Esophagus squamous epithelium (tissue), 5 donors: ENCODE results near the gene CTDP1. TPM values are rescaled to one million over a fixed set of nuclear protein-coding genes. Genes with fewer than 3 reads are reported as not detected.

Experiments used
- DNase-seq: peaks from one replicate; lab custom pipeline; 2025; lab: John Stamatoyannopoulos, UW
- H3K27ac ChIP-seq, 4 donors: fragments of 200-600 bp; sonication (generic); one replicate each; pipeline ENCODE4 v1.5.1; 2016 to 2019; ENCODE audit warnings: mild to moderate bottlenecking in 1 of 4
- H3K27me3 ChIP-seq, 4 donors: fragments of 200-600 bp; sonication (generic); 1 replicate in 3 of 4; 2 replicates in 1 of 4; pipeline versions ENCODE4 v1.5.1 to v1.6.0; 2017 to 2021; ENCODE audit warnings: antibody characterized with exemption in 1 of 4
- H3K36me3 ChIP-seq, 3 donors: fragments of 200-600 bp; sonication (generic); one replicate each; pipeline ENCODE4 v1.5.1; 2016 to 2019
- H3K4me1 ChIP-seq, 3 donors: fragments of 200-600 bp; sonication (generic); one replicate each; pipeline ENCODE4 v1.5.1; 2017 to 2019
- H3K4me3 ChIP-seq, 4 donors: fragments of 200-600 bp; sonication (generic); 1 replicate in 3 of 4; 2 replicates in 1 of 4; pipeline ENCODE4 v1.5.1; 2016 to 2019; ENCODE audit warnings: mild to moderate bottlenecking in 2 of 4, moderate library complexity in 1 of 4
- H3K9me3 ChIP-seq, 3 donors: fragments of 200-600 bp; sonication (generic); one replicate each; pipeline ENCODE4 v1.5.1; 2016 to 2019
- POLR2A ChIP-seq, 4 donors: fragments of 450-650 bp; IDR thresholded peaks; one replicate each; pipeline ENCODE4 v1.6.1; 2017; ENCODE audit warnings: antibody characterized with exemption in 4 of 4, mild to moderate bottlenecking in 4 of 4, moderate library complexity in 3 of 4
- WGBS, 2 donors: methylation state at CpG; one replicate each; pipeline ENCODE4 v1.1.5; 2018; 5-methylcytosine and 5-hydroxymethylcytosine counted together
- intact Hi-C: fragments of 100-400 bp; cut with DNase I; formaldehyde crosslinking; loops from one replicate; pipeline ENCODE4 v1.15.0; 2022
- total RNA-seq, 4 donors: library from RNA; depleted of rRNA; stranded (reverse); fragments of >200 nt; gene quantifications; one replicate each; pipeline ENCODE4 v1.1.0, GENCODE V29; 2016
- TF ChIP-seq, protein P1 (sequence below), 6 experiments: fragments of 450-650 bp in 4 of 6; fragments of 200-600 bp in 2 of 6; sonication (generic) in 2 of 6; IDR thresholded peaks; one replicate each; pipeline ENCODE4 v1.5.1; 2016 to 2019; ENCODE audit warnings: antibody characterized with exemption in 6 of 6, mild to moderate bottlenecking in 4 of 6, moderate library complexity in 4 of 6
- donor health status: DM: yes; HTN: yes; CAD: no.

CTDP1 gene
- total RNA-seq, 4 donors from 2014 or later, result 10.5 to 17.1 (median 15.5) TPM

DNA sequence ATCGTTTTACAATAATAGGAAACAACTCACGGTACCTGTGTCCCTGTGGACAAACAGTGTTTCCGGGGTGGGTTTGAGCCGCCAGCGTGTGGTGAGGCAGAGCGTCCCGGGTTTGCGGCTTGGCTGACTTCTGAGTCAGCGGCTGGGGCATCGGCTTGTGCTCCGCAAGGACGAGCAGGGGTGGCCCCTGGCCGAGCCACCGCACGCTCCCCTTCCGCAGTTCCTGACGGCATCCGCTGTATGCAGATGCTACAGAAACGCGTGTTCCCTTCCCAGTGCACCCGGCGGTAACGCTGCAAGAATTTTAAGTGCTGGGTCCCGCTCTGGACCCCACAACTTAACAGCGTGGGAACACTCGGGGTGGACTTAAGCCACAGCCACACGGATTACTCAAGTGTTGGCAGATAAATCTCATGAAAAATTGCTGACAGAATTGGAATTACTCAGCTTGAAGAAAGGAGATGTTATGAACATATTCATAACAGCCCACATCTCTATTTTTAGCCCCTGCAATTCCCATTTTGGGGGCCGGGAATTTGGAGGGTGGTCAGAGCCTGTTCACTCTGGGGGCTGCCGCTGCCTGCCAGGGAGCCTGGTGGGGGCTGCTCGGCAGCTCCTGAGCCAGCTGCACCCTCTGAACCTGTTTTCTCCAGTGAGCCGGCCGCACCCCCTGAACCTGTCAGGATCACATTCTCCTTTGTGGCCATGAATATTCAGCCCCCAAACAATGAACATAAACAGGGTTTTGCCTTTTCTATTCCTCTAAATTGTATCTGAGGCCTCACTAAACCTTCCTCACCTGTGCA lies 105.6 kb downstream of the CTDP1 start:
- no peaks in the 10 kb centered on the region for H3K9me3 ChIP-seq
- H3K4me3 ChIP-seq, result no peak overlapping the region
- no peak overlapping the region for H3K27ac ChIP-seq
- DNase-seq, result no peak
- H3K36me3 ChIP-seq, result no peaks in the 10 kb centered on the region
- H3K4me1 ChIP-seq, result peaks cover 4 to 15% (median 6%) of the 10 kb centered on the region in 3 donors
- H3K27me3 ChIP-seq, result peaks cover 4 to 85% (median 15%) of the 10 kb centered on the region in 4 donors
- TF ChIP-seq, protein P1, sequence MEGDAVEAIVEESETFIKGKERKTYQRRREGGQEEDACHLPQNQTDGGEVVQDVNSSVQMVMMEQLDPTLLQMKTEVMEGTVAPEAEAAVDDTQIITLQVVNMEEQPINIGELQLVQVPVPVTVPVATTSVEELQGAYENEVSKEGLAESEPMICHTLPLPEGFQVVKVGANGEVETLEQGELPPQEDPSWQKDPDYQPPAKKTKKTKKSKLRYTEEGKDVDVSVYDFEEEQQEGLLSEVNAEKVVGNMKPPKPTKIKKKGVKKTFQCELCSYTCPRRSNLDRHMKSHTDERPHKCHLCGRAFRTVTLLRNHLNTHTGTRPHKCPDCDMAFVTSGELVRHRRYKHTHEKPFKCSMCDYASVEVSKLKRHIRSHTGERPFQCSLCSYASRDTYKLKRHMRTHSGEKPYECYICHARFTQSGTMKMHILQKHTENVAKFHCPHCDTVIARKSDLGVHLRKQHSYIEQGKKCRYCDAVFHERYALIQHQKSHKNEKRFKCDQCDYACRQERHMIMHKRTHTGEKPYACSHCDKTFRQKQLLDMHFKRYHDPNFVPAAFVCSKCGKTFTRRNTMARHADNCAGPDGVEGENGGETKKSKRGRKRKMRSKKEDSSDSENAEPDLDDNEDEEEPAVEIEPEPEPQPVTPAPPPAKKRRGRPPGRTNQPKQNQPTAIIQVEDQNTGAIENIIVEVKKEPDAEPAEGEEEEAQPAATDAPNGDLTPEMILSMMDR (IDR thresholded peaks at IDR 0.05), result no peak
- no peak for TF ChIP-seq POLR2A (IDR thresholded peaks at IDR 0.05)
- 62 to 64% methylated on average over 13 to 30 of the region's 32 CpGs for WGBS, 2 donors
- intact Hi-C loops, result no loop called here

- no peak for DNase-seq
- peaks cover 4 to 89% (median 15%) of the 10 kb centered on the region in 4 donors for H3K27me3 ChIP-seq
- H3K9me3 ChIP-seq, result no peaks in the 10 kb centered on the region
- intact Hi-C loops, result no loop called here
- peaks cover 4 to 18% (median 6%) of the 10 kb centered on the region in 3 donors for H3K4me1 ChIP-seq
- H3K27ac ChIP-seq, result no peak overlapping the region
- no peaks in the 10 kb centered on the region for H3K36me3 ChIP-seq
- TF ChIP-seq, protein P1 (IDR thresholded peaks at IDR 0.05), result no peak
- no peak for TF ChIP-seq POLR2A (IDR thresholded peaks at IDR 0.05)
- H3K4me3 ChIP-seq, result no peak overlapping the region
- 60 to 100% methylated on average over 1 of the region's 12 CpGs for WGBS, 2 donors
These were observed 106.2 kb downstream of the CTDP1 start for GRCh38 chr18:79785831-79786230.

GRCh38 chr18:79786304-79786703 lies 106.7 kb downstream of the CTDP1 start:
- H3K4me1 ChIP-seq, result peaks cover 6 to 23% (median 8%) of the 10 kb centered on the region in 3 donors
- H3K36me3 ChIP-seq, result no peaks in the 10 kb centered on the region
- no peak overlapping the region for H3K4me3 ChIP-seq
- intact Hi-C loops, result no loop called here
- DNase-seq, result no peak
- no peak overlapping the region for H3K27ac ChIP-seq
- H3K9me3 ChIP-seq, result no peaks in the 10 kb centered on the region
- 66 to 86% methylated on average over 4 to 8 of the region's 14 CpGs for WGBS, 2 donors
- TF ChIP-seq, protein P1 (IDR thresholded peaks at IDR 0.05), result no peak
- TF ChIP-seq POLR2A (IDR thresholded peaks at IDR 0.05), result no peak
- H3K27me3 ChIP-seq, result peaks cover 4 to 94% (median 15%) of the 10 kb centered on the region in 4 donors

- no peak for TF ChIP-seq POLR2A (IDR thresholded peaks at IDR 0.05)
- TF ChIP-seq, protein P1 (IDR thresholded peaks at IDR 0.05), result no peak
- WGBS, 2 donors, result 77 to 87% methylated on average over 14 to 20 of the region's 22 CpGs
- no peak for DNase-seq
- intact Hi-C loops, result no loop called here
- Histone ChIP-seq H3K4me3 (no peak overlapping the region), H3K4me1 (peaks cover 6 to 29% (median 9%) of the 10 kb centered on the region in 3 donors), H3K36me3 (no peaks in the 10 kb centered on the region), H3K27me3 (peaks cover 4 to 96% (median 15%) of the 10 kb centered on the region in 4 donors), H3K27ac (no peak overlapping the region), H3K9me3 (no peaks in the 10 kb centered on the region)
These were observed 107.4 kb downstream of the CTDP1 start for GRCh38 chr18:79786786-79787526.

DNA sequence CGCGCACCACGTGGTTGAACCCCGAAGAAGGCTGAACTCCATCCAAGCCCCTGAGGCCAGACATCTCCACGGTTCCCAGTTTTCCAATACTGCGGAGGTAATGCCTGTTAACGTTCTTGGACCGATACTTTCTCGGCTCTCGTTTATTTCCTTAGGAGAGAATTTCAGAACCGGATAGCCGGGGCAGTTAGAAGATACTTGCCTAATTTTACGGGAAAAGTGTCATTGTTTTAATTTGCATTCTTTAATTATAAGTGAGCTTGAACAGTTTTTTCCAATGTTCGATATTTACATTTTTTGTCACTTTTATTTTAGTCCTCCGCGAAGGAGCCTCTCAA lies 107.9 kb downstream of the CTDP1 start:
- Histone ChIP-seq H3K36me3 (no peaks in the 10 kb centered on the region), H3K4me3 (peak overlapping the region in 1 of 4 donors; percentile 35), H3K27ac (no peak overlapping the region), H3K9me3 (no peaks in the 10 kb centered on the region), H3K4me1 (peaks cover 6 to 31% (median 9%) of the 10 kb centered on the region in 3 donors), H3K27me3 (peaks cover 4 to 97% (median 15%) of the 10 kb centered on the region in 4 donors)
- no peak for DNase-seq
- no peak for TF ChIP-seq POLR2A (IDR thresholded peaks at IDR 0.05)
- TF ChIP-seq, protein P1 (IDR thresholded peaks at IDR 0.05), result no peak
- intact Hi-C loops, result no loop called here
- 82 to 85% methylated on average over 13 to 16 of the region's 16 CpGs for WGBS, 2 donors
